Hypothalamus (tissue), 51 donors: ENCODE results near the gene KLHL29.
A peak's percentile ranks its signal among the peaks of the same experiment; 100 is the strongest.

Source experiments
- DNase-seq, 51 donors: peaks; one replicate each; lab custom pipeline; 2025; lab: John Stamatoyannopoulos, UW

KLHL29 gene

DNA sequence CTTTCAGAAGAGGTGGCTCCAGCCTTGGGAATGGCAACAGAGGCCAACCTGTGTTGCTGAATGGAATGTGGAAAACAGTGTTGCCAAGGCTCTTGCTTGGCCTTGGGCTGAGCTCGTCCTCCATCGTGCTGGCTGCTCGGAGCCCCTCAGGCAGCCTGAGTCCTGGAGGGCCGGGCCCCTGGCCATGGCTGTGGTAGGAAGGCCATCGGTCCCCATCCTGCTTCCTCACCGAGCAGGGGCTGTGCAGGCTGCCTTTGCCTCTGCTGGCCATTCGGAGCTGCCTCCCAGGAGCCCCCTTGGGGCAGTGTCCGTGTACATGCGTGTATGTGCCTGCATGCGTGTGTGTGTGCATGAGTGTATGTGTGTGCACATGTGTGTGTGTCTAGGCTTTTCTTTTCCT lies 178.2 kb downstream of the KLHL29 start:
- no peak for DNase-seq

- peak in 32 of 51 donors; percentile 13 to 79 (median 48) for DNase-seq
Measured at GRCh38 chr2:23563673-23564614, 179.0 kb downstream of the KLHL29 start.

DNA sequence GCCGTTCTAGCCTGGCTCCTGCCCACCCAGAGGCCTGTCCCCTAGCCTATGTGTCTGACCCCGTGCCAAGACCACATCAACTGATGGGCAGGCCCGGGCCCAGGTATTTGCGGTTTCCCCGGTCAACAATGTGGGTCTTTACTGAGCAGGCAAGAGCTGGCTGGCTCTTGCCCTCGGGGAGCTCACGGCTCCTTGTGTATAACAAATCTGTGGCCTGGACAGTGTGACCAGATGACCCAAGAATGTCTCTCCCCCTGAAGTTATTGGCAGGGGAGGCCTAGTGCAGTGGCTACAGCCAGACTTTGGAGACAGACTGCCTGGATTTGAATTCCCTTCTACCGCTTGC lies 179.6 kb downstream of the KLHL29 start:
- no peak for DNase-seq

GRCh38 chr2:23565374-23565773 lies 180.4 kb downstream of the KLHL29 start:
- DNase-seq, result no peak

GRCh38 chr2:23565814-23566213 lies 180.8 kb downstream of the KLHL29 start:
- DNase-seq, result no peak

DNA sequence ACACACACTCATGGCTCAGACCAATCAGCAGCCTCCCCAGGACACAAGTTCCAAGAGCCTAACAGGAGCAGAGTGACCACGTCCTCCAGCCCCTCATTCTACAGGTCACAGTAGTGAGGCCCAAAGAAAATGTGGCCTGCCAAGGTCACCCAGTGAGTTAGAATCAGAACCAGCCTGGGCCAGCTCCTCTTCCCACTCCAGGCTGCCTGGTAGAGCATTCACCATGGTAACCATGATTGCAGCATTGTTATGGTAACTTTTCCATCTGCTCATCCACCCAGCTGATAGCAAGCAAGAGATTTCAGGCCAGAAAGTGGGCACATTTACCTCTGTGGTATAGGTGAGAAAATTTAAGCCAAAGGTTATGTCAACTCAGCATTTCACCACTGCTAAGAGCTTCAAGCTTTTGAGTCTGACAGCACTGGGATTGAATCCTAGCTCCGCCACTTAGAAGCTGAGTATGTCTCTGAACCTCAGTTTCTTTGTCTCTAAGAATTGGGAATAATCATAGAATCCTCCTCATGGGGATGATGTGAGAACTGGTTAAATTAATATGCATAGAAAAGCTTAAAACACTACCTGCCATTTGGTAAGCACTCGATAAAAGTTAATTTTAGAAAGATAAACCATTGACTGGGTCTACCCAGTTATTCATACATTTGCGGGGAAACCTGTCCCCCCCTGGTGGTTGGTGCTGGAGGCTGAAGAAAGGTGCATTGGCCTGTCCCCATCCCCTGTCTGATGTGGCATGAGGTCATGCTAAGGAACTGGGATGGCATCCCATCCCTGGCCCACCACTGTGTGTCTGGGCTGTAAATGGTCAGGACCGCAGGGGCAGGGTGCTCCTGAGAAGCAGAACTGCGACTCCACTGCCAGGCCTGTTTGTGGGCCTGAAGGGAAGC lies 181.5 kb downstream of the KLHL29 start:
- DNase-seq, result peak in 3 of 51 donors; percentile 5 to 32 (median 29)

DNA sequence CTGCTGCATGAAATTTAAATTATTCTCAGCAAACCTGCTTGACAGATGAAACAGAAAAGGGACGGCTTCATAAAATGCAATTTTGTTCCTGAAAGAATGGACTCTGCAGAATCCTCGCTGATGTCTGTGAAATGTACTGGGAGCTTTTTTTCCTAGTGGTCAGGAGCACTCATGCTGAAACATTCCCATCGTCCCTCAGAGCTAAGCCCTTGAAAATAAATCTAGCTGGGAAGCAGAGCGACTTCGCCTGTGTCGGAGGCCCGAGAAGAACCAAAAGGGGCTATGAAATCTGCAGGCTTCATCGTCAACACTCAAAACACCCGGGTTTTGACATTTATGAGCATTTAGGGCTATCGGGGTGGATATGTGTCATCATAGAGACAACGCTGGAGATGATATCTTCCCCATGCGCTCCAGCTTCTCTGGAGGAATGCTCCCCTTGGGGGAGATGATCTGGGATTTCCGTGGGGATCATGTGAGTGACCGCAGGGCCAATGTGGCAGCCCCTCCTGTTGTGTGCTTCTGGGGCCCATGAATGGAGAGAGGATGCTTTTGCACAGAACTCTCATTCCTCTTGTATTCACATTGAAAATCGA lies 182.3 kb downstream of the KLHL29 start:
- no peak for DNase-seq

DNA sequence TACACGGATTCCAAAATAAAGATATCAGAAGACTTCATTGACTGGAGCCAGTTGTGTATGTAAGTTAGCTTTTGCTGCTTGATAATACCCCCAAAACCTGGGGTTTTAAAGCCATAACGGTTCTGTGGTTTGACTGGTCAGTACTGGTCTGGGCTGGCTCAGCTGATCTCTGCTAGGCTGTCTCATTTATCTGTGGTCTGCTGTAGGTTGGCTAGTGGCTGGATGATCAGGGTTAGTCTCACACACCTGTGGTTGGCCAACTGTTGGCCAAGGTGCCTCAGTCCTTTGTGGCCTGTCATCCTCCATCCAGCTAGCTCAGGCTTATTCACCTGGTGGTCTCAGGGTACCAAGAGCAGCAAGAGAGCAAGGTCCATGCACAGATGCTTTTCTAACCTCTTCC lies 183.2 kb downstream of the KLHL29 start:
- no peak for DNase-seq

- DNase-seq, result no peak
Measured at GRCh38 chr2:23568626-23569190, 183.7 kb downstream of the KLHL29 start.

DNA sequence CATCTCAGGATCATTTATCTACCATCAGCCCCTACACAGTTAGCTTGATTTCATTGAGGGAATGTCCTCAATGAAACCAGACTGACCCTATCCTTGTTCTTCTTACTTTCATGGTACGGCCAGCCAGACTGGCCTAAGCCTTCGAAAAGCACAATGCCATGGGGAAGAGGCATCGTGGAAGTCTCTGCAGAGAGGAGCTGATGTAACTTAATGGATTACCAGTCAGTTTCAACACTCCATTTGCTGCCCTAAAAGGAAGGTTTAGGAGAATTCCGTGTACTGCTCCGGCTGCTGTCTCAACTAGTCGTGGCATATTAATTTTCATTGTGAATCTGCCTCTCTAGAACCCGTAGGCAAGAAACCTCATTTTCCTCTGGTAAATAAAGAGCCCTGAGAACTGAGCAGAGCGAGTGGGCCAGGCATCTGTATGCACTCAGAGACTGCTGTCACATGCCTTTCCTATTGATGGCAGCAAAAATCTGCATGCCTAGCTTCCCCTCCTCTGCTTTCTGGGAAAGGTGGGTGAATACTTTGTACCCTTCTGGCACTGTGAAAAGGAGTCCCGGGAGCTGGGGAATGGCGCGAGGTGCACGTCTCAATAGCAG lies 184.9 kb downstream of the KLHL29 start:
- DNase-seq, result peak in 1 of 51 donors; percentile 6

DNA sequence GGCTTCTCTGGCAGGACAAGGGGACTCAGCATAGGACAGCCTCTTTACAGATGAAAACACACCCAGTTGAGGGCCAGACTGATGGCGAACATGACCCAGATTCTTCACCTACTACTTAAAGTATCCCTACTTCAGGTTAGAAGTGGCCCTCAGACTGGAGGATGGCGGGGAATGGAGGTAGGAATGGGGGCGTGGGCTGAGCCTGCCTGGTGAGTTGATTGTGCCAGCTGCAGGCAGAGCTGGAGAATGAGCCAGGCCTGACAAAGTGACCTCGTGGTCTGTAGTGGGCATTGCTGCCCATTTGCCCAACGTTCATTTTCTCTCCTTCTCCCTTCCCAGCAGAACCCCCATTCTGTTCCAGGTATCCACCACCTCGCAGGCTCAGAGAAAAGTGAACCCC lies 186.1 kb downstream of the KLHL29 start:
- DNase-seq, result no peak

GRCh38 chr2:23571527-23572282 lies 186.7 kb downstream of the KLHL29 start:
- no peak for DNase-seq

DNA sequence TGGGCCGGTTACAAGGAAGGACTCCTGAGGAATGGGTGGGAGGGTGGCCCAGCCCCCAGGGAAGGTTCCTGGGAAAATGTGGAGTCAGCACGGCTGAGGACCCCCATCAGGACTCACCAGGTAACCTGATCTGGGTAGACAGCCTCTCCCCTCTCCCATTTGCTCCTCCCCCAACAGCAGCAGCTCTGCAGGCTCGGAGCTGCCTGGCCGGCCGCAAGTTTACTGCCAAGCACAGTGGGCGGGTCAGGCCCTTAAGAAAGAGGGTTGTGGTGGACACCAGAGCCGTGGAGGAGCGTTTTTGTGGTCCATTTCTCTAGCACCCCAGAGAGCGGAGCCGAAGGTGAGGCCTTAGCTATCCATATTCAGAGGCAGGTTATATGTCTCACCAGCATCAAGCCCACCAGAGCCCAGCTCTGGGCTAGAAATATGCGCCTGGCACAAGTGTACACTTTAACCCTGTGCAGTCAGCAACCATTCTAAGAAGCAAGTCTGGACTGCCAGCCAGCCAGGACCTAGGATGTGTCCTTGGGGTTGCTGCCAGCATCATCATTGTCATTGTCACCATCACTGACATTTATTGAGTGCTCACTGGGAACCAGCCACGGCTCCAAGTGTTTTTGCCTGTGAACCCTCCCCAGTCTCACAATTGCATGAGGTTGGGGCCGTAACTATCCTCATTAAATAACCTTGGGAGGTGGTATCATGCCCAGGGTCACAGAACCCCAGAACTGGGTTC lies 190.1 kb downstream of the KLHL29 start:
- no peak for DNase-seq

- peak in 2 of 51 donors; percentile 10 to 31 for DNase-seq
Measured at GRCh38 chr2:23578964-23579671, 194.1 kb downstream of the KLHL29 start.

GRCh38 chr2:23579674-23580073 lies 194.7 kb downstream of the KLHL29 start:
- DNase-seq, result no peak

DNA sequence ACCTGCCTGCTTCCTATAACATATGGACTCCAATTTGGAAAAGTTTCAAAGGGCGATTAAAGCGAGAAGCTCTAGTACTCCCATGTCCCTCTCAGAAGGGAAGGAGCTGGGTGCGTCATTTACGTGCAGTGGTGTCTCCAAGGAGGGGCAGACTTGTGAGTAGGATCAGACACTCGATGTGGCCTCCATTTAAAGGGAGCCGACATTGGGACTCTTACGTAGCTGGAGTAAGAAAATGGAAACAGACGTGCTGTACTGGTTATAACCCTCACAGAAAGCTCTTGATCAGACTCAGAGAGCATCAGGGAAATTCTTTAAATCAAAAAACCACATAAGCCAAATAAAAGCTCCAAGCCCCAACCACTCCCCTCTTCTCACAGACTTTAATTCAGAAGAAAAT lies 198.5 kb downstream of the KLHL29 start:
- no peak for DNase-seq

DNA sequence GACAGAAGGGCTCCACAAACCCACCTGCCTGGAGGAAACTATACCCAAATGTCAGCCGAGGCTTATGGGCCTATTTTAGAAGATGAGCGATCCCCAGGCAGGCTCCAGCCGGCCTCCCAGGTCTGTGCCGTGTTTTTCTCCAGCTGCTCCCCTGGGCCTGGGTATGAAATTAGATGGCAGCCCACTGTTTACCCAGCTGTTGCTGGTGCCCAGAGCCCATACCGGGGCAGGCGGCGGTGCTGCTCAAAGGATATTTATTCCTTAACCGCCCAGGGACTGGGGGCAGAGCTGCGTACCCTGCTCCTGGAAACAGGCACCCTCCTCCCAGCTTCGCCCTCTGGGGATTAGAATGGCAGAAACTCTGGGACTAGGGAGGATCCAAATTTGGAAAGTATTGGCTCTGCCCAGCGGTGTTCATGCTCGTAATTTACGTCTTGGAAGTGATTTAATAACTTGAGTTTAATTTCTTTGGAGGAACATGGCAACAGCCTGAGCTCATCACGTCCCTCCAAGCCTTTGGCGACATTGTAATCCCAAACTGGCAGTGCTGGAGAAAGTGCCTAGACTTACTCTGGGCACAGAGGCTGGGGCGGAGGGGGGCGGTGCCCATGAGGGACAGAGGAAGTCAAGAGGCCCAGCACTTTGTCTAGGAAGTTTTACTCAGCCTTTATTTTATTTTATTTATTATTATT lies 199.2 kb downstream of the KLHL29 start:
- no peak for DNase-seq
